GM18861 (cell line): ENCODE results near the gene CDK15.

Experiments used
- ATAC-seq: cut with Tn5 transposase; IDR thresholded peaks from one replicate; pipeline ENCODE4 v1.9.1; 2021; ENCODE audit not compliant: unreplicated experiment

Gene CDK15

GRCh38 chr2:201932511-201932910 is 126.2 kb downstream of the CDK15 start:
- ATAC-seq: no peak

DNA sequence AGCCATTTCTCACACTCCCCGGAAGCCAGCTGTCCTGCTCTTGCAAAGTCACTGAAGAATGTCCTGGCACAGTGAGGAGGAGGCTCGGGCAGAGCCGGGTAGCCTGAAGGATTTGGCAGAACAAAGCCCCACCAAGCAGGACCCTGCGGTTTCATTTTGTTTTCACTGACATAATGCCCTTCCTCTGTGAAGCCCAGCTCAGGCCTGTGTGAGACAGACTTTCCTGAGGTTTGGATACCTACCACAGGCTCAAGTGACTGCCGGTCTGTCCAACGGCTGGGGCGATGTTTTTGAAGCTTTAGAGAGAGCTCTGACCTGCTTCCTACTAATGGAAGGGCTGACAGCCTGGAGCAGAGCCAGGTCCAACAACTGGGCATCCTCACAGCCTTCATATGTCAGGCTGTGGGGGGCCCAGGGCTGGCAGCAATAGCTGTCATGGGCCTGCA is 127.5 kb downstream of the CDK15 start:
- ATAC-seq: no peak

GRCh38 chr2:201936817-201937216 is 130.5 kb downstream of the CDK15 start:
- no peak for ATAC-seq

- no peak for ATAC-seq
Measured at GRCh38 chr2:201937343-201937742, 131.0 kb downstream of the CDK15 start.

GRCh38 chr2:201938156-201938775 is 131.9 kb downstream of the CDK15 start:
- no peak for ATAC-seq

- no peak for ATAC-seq
Measured at GRCh38 chr2:201938781-201939180, 132.4 kb downstream of the CDK15 start.

GRCh38 chr2:201939453-201939941 is 133.2 kb downstream of the CDK15 start:
- ATAC-seq: no peak

DNA sequence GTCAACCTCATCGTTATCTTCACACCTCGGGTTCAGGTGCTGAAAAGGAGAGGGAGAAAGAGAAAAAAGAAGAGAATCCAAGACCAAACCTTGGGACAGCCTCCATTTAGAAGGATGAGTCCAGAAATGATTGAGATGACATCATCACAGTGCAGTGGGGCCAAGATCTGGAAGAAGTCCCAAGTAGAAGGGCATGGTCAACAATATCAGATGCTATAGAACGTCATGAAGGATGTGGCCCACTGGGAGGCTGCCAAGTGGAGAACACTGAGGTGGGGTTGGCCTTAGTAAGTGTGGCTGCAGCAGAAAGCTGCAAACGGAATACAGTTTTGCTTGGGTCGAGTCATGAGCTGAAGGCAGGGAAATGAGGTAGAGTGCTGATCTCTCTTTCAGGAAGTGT is 136.2 kb downstream of the CDK15 start:
- ATAC-seq: no peak
